Measurements from ENCODE around the gene TOMM70. TPM values are rescaled to one million over a fixed set of nuclear protein-coding genes. Genes with fewer than 3 reads are reported as not detected.

The TOMM70 gene
- total and polyA plus RNA-seq, 10 of the 15 experiments (the other 5 are each of a cell fraction or from before 2014, with no cell fraction given) = 12.7 to 64.1 (median 41.3) TPM

- TF ChIP-seq, protein P1, sequence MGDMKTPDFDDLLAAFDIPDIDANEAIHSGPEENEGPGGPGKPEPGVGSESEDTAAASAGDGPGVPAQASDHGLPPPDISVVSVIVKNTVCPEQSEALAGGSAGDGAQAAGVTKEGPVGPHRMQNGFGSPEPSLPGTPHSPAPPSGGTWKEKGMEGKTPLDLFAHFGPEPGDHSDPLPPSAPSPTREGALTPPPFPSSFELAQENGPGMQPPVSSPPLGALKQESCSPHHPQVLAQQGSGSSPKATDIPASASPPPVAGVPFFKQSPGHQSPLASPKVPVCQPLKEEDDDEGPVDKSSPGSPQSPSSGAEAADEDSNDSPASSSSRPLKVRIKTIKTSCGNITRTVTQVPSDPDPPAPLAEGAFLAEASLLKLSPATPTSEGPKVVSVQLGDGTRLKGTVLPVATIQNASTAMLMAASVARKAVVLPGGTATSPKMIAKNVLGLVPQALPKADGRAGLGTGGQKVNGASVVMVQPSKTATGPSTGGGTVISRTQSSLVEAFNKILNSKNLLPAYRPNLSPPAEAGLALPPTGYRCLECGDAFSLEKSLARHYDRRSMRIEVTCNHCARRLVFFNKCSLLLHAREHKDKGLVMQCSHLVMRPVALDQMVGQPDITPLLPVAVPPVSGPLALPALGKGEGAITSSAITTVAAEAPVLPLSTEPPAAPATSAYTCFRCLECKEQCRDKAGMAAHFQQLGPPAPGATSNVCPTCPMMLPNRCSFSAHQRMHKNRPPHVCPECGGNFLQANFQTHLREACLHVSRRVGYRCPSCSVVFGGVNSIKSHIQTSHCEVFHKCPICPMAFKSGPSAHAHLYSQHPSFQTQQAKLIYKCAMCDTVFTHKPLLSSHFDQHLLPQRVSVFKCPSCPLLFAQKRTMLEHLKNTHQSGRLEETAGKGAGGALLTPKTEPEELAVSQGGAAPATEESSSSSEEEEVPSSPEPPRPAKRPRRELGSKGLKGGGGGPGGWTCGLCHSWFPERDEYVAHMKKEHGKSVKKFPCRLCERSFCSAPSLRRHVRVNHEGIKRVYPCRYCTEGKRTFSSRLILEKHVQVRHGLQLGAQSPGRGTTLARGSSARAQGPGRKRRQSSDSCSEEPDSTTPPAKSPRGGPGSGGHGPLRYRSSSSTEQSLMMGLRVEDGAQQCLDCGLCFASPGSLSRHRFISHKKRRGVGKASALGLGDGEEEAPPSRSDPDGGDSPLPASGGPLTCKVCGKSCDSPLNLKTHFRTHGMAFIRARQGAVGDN (IDR thresholded peaks at IDR 0.05) = peak; percentile 91
- no peak for TF ChIP-seq MEF2A (IDR thresholded peaks at IDR 0.05; ENCODE audit: insufficient read depth, low read depth, low read length)
- TF ChIP-seq NR2F1 (conservative IDR thresholded peaks at IDR 0.05) = peak; percentile 97
- no peak for TF ChIP-seq MTA3 (IDR thresholded peaks at IDR 0.05; ENCODE audit: borderline replicate concordance, low read length)
- no peak for TF ChIP-seq MTA2 (IDR thresholded peaks at IDR 0.05; ENCODE audit: low read depth)
- peak; percentile 72; the same call in 1 of the 2 replicates for TF ChIP-seq MXI1 (IDR thresholded peaks at IDR 0.05; ENCODE audit: low read depth, low read length)
- no peak for TF ChIP-seq CUX1 (IDR thresholded peaks at IDR 0.05; ENCODE audit: insufficient replicate concordance, low read depth, low read length)
- TF ChIP-seq CBX3 (IDR thresholded peaks at IDR 0.05; ENCODE audit: borderline replicate concordance, low read depth) = no peak
- no peak; the same call in 1 of the 2 replicates for TF ChIP-seq SIN3A (IDR thresholded peaks at IDR 0.05; ENCODE audit: low read depth, low read length)
- TF ChIP-seq EGR1 (IDR thresholded peaks at IDR 0.05; ENCODE audit: borderline replicate concordance in 1 of 2, low read depth in 2 of 2, low read length in 2 of 2) = no peak
- no peak for TF ChIP-seq EED (IDR thresholded peaks at IDR 0.05; ENCODE audit: low read depth)
- TF ChIP-seq, protein P2, sequence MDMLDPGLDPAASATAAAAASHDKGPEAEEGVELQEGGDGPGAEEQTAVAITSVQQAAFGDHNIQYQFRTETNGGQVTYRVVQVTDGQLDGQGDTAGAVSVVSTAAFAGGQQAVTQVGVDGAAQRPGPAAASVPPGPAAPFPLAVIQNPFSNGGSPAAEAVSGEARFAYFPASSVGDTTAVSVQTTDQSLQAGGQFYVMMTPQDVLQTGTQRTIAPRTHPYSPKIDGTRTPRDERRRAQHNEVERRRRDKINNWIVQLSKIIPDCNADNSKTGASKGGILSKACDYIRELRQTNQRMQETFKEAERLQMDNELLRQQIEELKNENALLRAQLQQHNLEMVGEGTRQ (IDR thresholded peaks at IDR 0.05; ENCODE audit: borderline replicate concordance, low read depth, low read length) = no peak
- TF ChIP-seq PML (IDR thresholded peaks at IDR 0.05; ENCODE audit: low read length) = no peak
- no peak for TF ChIP-seq IRF3 (IDR thresholded peaks at IDR 0.05)
- no peak for TF ChIP-seq MLLT1 (IDR thresholded peaks at IDR 0.05)
- TF ChIP-seq SMAD1 (IDR thresholded peaks at IDR 0.05; ENCODE audit: low read depth, partially characterized antibody) = no peak
Measured at GRCh38 chr3:100334488-100335351, 66.2 kb downstream of the TOMM70 start, which contains the start of gene NIT2 (continued).
